Fibroblast of skin of right biceps (primary cell): ENCODE data around the gene DLEC1.

Source experiments
- DNase-seq: peaks from one replicate; pipeline ENCODE4 v3.0.0-alpha.2; 2013

DLEC1 gene

GRCh38 chr3:38114052-38114874 is 75.3 kb downstream of the DLEC1 start:
- no peak for DNase-seq

- DNase-seq = no peak
Measured at GRCh38 chr3:38114875-38115644, 76.1 kb downstream of the DLEC1 start.

GRCh38 chr3:38115645-38116427 is 76.8 kb downstream of the DLEC1 start:
- no peak for DNase-seq

- DNase-seq = no peak
Measured at GRCh38 chr3:38116471-38117162, 77.6 kb downstream of the DLEC1 start.

GRCh38 chr3:38117163-38117716 is 78.2 kb downstream of the DLEC1 start:
- DNase-seq = no peak

- peak; percentile 54 for DNase-seq
Measured at GRCh38 chr3:38117748-38118420, 78.9 kb downstream of the DLEC1 start.

GRCh38 chr3:38118421-38119247 is 79.6 kb downstream of the DLEC1 start:
- DNase-seq = no peak

GRCh38 chr3:38119248-38119544 is 80.2 kb downstream of the DLEC1 start:
- no peak for DNase-seq

- DNase-seq = no peak
Measured at GRCh38 chr3:38119821-38120692, 81.0 kb downstream of the DLEC1 start.

GRCh38 chr3:38120693-38121450 is 81.9 kb downstream of the DLEC1 start:
- no peak for DNase-seq

- no peak for DNase-seq
Measured at GRCh38 chr3:38121451-38121831, 82.4 kb downstream of the DLEC1 start.

GRCh38 chr3:38121832-38122461 is 82.9 kb downstream of the DLEC1 start:
- no peak for DNase-seq

- DNase-seq = no peak
Measured at GRCh38 chr3:38122712-38123290, 83.8 kb downstream of the DLEC1 start.

GRCh38 chr3:38124324-38125122 is 85.5 kb downstream of the DLEC1 start:
- no peak for DNase-seq

- no peak for DNase-seq
Measured at GRCh38 chr3:38125305-38126120, 86.5 kb downstream of the DLEC1 start.

- DNase-seq = no peak
Measured at GRCh38 chr3:38126121-38126892, 87.3 kb downstream of the DLEC1 start.
